ENCODE measurements around the gene KRT1.

The KRT1 gene

DNA sequence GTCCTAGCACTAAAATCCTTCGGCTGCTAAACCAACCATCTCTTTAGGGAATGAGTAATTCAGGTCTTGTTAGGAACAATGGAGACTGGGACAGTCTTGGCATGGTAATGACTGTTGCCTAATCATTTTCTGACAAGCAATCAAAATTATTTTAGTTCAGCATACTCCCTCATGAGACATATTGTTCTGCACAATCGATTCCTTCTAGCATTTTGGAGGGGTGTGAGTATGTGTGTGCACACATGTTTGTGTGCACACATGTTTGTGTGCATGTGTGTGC lies 2.1 kb upstream of the KRT1 start:
- TF ChIP-seq FOXP2 (optimal IDR thresholded peaks at IDR 0.05; ENCODE audit: control extremely low read depth, extremely low read length, insufficient read depth) (no peak), EZH2 (IDR thresholded peaks at IDR 0.05) (no peak), POLR2AphosphoS5 (IDR thresholded peaks at IDR 0.05; ENCODE audit: borderline replicate concordance, low read depth, low read length) (no peak)
- Histone ChIP-seq H3K9ac (ENCODE audit: insufficient read length) (no peak overlapping the region), H3K27ac (no peak overlapping the region), H3K4me3 (no peak overlapping the region), H3K9me3 (ENCODE audit: low read depth, low read length) (no peaks in the 10 kb centered on the region), H3K36me3 (ENCODE audit: insufficient read depth, low read length) (no peaks in the 10 kb centered on the region)
- no peak for DNase-seq (ENCODE audit: low read depth, low spot score)

DNA sequence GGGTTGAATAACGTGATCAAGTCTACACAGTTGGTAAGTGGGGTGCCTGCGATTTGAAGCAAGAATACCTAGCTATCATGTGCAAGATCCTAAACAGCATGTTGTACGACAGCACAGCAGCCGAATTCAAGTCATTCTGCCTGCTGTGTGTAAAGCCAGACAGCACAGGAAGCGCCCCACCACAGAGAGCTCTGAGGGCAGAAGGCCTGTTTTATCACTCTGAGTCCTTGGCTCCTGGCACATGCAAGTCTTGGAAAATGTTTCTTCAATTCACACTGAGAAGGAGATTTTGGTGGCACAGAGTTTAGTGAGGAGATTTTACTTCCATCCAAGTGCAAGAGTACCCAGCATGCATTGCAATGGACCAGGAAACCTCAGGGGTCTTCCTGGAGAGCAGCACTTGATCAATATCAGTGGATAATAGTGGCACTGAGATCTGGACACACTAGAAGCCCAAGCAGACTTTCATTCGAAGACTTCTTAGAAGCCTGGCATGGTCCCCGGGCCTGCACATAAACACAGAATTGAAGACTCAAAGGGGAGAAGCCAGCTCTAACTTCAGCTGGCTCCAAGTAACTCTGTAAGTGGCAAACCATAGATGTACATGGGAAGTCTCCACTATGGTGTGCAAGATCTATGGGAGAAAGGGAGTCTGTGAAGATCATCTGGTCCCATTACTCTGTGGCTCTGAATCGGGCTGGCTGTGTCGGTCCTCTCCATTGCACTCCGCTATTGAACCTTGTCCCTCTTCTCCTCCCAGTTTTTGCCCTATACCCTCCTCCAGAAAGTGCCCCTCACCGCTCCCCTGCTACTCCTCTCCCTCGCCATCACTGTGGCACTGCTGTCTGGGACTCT lies 1.5 kb upstream of the KRT1 start:
- DNase-seq (ENCODE audit: low read depth, low spot score) = no peak
- Histone ChIP-seq H3K27ac (no peak overlapping the region), H3K4me3 (no peak overlapping the region), H3K36me3 (ENCODE audit: insufficient read depth, low read length) (no peaks in the 10 kb centered on the region), H3K9me3 (ENCODE audit: low read depth, low read length) (no peaks in the 10 kb centered on the region), H3K9ac (ENCODE audit: insufficient read length) (no peak overlapping the region)
- TF ChIP-seq POLR2AphosphoS5 (IDR thresholded peaks at IDR 0.05; ENCODE audit: borderline replicate concordance, low read depth, low read length) (no peak), EZH2 (IDR thresholded peaks at IDR 0.05) (no peak), FOXP2 (optimal IDR thresholded peaks at IDR 0.05; ENCODE audit: control extremely low read depth, extremely low read length, insufficient read depth) (no peak)

DNA sequence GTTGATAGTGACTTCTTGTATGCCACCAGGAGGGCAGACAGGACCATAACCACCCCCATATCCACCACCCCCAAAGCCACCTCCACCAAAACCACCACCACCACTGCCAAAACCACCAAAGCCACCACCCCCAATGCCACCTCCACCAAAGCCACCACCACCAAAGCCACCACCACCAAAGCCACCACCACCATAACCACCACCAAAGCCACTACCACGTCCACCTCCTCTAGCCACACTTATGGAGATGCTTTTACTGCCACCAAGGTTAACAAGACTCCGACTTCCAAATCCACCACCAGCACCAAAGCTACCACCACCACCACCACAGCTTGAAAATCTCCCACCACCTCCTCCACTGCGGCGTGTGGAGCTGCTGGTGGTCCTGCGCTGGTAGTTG lies 332 bp downstream of the KRT1 start:
- no peaks in the 10 kb centered on the region for H3K36me3 ChIP-seq (ENCODE audit: insufficient read depth, low read length)
- DNase-seq (ENCODE audit: low read depth, low spot score) = no peak
- H3K27ac ChIP-seq = no peak overlapping the region
- H3K9me3 ChIP-seq (ENCODE audit: low read depth, low read length) = no peaks in the 10 kb centered on the region
- TF ChIP-seq POLR2AphosphoS5 (IDR thresholded peaks at IDR 0.05; ENCODE audit: borderline replicate concordance, low read depth, low read length) = no peak
- TF ChIP-seq EZH2 (IDR thresholded peaks at IDR 0.05) = no peak
- TF ChIP-seq FOXP2 (optimal IDR thresholded peaks at IDR 0.05; ENCODE audit: control extremely low read depth, extremely low read length, insufficient read depth) = no peak
- H3K4me3 ChIP-seq = no peak overlapping the region
- no peak overlapping the region for H3K9ac ChIP-seq (ENCODE audit: insufficient read length)

DNA sequence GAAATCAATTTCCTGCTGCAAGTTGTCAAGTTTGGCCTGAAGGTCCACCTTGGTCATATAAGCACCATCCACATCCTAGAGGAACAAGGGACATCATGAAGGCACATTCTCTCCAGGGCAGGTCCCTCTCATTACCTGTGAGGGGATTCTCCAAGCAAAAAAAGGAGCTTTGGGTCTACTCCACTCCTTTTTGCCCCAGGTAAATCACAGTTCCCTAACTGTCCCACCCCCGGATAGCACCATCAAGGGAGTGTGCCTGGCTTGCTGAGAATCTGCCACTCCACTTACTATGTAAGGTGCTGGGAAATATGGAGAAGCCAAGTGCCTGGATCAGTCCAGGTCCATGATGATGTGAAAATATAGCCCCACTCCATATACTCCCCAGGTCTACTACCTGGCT lies 2.5 kb downstream of the KRT1 start:
- Histone ChIP-seq H3K9me3 (ENCODE audit: low read depth, low read length) (no peaks in the 10 kb centered on the region), H3K27ac (no peak overlapping the region), H3K36me3 (ENCODE audit: insufficient read depth, low read length) (no peaks in the 10 kb centered on the region), H3K9ac (ENCODE audit: insufficient read length) (no peak overlapping the region), H3K4me3 (no peak overlapping the region)
- TF ChIP-seq FOXP2 (optimal IDR thresholded peaks at IDR 0.05; ENCODE audit: control extremely low read depth, extremely low read length, insufficient read depth) (no peak), POLR2AphosphoS5 (IDR thresholded peaks at IDR 0.05; ENCODE audit: borderline replicate concordance, low read depth, low read length) (no peak), EZH2 (IDR thresholded peaks at IDR 0.05) (no peak)
- DNase-seq (ENCODE audit: low read depth, low spot score) = no peak

DNA sequence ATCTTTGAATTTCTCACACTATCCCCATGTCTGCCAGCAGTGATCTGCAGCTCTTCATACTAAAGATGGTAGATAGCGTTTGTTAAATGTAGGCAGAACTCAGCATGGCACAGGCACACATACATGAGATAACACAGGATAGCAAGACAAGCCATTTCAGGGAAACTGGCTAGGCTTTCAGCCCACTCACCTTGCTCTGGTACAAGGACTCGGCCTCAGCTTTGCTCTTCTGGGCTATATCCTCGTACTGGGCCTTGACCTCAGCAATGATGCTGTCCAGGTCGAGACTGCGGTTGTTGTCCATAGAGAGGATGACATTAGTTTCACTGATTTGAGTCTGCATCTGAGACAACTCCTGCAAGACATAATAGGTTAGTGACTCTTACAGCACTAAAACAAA lies 3.1 kb downstream of the KRT1 start:
- no peak for DNase-seq (ENCODE audit: low read depth, low spot score)
- Histone ChIP-seq H3K36me3 (ENCODE audit: insufficient read depth, low read length) (no peaks in the 10 kb centered on the region), H3K9me3 (ENCODE audit: low read depth, low read length) (no peaks in the 10 kb centered on the region), H3K9ac (ENCODE audit: insufficient read length) (no peak overlapping the region), H3K27ac (no peak overlapping the region), H3K4me3 (no peak overlapping the region)
- TF ChIP-seq EZH2 (IDR thresholded peaks at IDR 0.05) (no peak), POLR2AphosphoS5 (IDR thresholded peaks at IDR 0.05; ENCODE audit: borderline replicate concordance, low read depth, low read length) (no peak), FOXP2 (optimal IDR thresholded peaks at IDR 0.05; ENCODE audit: control extremely low read depth, extremely low read length, insufficient read depth) (no peak)

DNA sequence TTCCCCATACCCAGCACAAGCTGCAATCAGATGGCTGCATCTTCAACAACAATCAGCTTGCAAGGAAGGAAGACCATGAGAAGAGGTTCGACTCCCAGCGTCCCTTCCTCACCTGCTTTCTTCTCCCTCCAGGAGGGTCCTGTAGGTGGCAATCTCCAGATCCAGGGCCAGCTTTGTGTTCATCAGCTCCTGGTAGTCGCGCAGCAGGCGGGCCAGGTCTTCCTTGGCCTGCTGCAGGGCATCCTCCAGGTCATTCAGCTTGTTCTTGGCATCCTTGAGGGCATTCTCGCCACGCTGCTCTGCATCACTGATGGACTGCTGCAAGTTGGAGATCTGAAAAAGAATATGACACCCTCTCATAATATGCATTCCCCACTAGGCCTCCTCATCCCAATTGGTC lies 4.0 kb downstream of the KRT1 start:
- Histone ChIP-seq H3K27ac (no peak overlapping the region), H3K9me3 (ENCODE audit: low read depth, low read length) (no peaks in the 10 kb centered on the region), H3K36me3 (ENCODE audit: insufficient read depth, low read length) (no peaks in the 10 kb centered on the region), H3K9ac (ENCODE audit: insufficient read length) (no peak overlapping the region), H3K4me3 (no peak overlapping the region)
- TF ChIP-seq FOXP2 (optimal IDR thresholded peaks at IDR 0.05; ENCODE audit: control extremely low read depth, extremely low read length, insufficient read depth) (no peak), EZH2 (IDR thresholded peaks at IDR 0.05) (no peak), POLR2AphosphoS5 (IDR thresholded peaks at IDR 0.05; ENCODE audit: borderline replicate concordance, low read depth, low read length) (no peak)
- DNase-seq (ENCODE audit: low read depth, low spot score) = no peak

DNA sequence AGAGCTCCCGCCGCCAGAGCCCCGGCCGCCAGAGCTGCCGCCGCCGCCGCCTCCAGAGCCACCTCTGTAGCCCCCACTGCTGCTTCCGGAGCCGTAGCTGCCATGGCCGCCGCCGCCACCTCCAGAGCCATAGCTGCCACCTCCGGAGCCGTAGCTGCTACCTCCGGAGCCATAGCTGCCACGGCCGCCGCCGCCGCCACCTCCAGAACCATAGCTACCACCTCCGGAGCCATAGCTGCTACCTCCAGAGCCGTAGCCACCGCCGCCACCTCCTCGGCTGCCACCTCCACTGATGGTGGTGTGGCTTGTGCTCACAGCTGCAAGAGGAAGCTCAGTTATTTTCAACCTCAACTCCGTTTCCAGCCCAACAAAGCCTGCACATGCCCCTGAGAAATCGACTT lies 4.9 kb downstream of the KRT1 start:
- DNase-seq (ENCODE audit: low read depth, low spot score) = no peak
- Histone ChIP-seq H3K9me3 (ENCODE audit: low read depth, low read length) (no peaks in the 10 kb centered on the region), H3K27ac (no peak overlapping the region), H3K4me3 (no peak overlapping the region), H3K36me3 (ENCODE audit: insufficient read depth, low read length) (no peaks in the 10 kb centered on the region), H3K9ac (ENCODE audit: insufficient read length) (no peak overlapping the region)
- TF ChIP-seq EZH2 (IDR thresholded peaks at IDR 0.05) (no peak), POLR2AphosphoS5 (IDR thresholded peaks at IDR 0.05; ENCODE audit: borderline replicate concordance, low read depth, low read length) (no peak), FOXP2 (optimal IDR thresholded peaks at IDR 0.05; ENCODE audit: control extremely low read depth, extremely low read length, insufficient read depth) (no peak)

DNA sequence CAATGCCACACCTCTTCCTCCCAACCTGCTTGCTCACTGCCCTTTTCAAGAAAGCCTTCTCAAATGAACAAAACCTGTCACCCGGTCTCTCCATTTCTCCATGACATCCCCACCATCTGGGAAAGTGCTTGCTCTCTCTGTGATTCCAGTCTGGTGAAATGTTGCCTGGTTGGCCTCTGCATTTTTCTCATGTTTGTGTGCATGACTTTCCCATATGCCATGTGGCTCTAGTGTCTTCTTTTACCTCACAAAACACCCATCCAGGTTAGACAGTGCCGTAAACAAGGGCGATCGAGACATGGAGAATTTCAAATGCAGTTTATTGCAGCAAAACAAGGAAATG lies 5.8 kb downstream of the KRT1 start:
- Histone ChIP-seq H3K9me3 (ENCODE audit: low read depth, low read length) (no peaks in the 10 kb centered on the region), H3K27ac (no peak overlapping the region), H3K36me3 (ENCODE audit: insufficient read depth, low read length) (no peaks in the 10 kb centered on the region), H3K9ac (ENCODE audit: insufficient read length) (no peak overlapping the region), H3K4me3 (no peak overlapping the region)
- no peak for TF ChIP-seq EZH2 (IDR thresholded peaks at IDR 0.05)
- TF ChIP-seq POLR2AphosphoS5 (IDR thresholded peaks at IDR 0.05; ENCODE audit: borderline replicate concordance, low read depth, low read length) = no peak
- no peak for TF ChIP-seq FOXP2 (optimal IDR thresholded peaks at IDR 0.05; ENCODE audit: control extremely low read depth, extremely low read length, insufficient read depth)
- DNase-seq (ENCODE audit: low read depth, low spot score) = no peak

Data from SK-N-MC (cell line).